ENCODE data around the gene ADGRL3. TPM values are rescaled to one million over a fixed set of nuclear protein-coding genes. Genes with fewer than 3 reads are reported as not detected.

The ADGRL3 gene
- 0.02 to 0.32 TPM (median 0.03 TPM) in 5 replicates for total RNA-seq (2022; extraction: Qiagen RNA extraction; ENCODE audit: low read depth)

GRCh38 chr4:61200187-61200915 lies at the start of gene ADGRL3:
Gene ADGRL3 (plus strand): TSS chr4:61200326.

Data from A549 treated with DMSO at 1 μM for 4 hours (cell line).